ENCODE results near the gene GRAMD1A.
A peak's percentile ranks its signal among the peaks of the same experiment; 100 is the strongest.
"Not testable (repeated sequence)": the region's sequence is repeated elsewhere in the genome, so short reads cannot be mapped to it uniquely, and the experiment has no call there.

Gene GRAMD1A

GRCh38 chr19:34999498-35000337 is at the start of gene GRAMD1A:
Gene GRAMD1A, plus strand, starts transcription at chr19:35000323. Its CDS starts 156 bp downstream, at chr19:35000479.
- peak; percentile 91 for DNase-seq

- DNase-seq, result no peak
Measured at GRCh38 chr19:34953092-34953491, 47.0 kb upstream of the GRAMD1A start.

GRCh38 chr19:34957830-34958751 is 42.0 kb upstream of the GRAMD1A start:
- no peak for DNase-seq

DNA sequence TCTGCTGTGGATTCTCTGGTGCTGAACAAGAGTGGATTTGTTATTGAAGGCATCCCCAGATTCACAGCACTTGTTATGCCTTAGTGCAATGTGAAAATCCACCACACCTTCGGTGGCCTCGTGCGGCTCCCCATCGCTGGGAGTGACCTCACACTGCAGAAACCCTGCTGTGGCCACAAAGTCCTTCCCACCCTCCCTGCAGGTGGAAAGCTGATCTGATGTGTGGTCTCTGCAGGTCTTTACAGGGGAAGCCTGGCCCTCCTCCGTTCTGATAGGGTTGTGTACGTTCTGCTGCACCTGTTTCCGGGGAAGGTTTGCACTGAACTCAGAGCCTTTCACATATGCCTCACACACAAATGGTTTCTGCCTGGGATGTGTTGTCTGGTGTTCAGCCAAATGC is 41.1 kb upstream of the GRAMD1A start:
- no peak for DNase-seq

DNA sequence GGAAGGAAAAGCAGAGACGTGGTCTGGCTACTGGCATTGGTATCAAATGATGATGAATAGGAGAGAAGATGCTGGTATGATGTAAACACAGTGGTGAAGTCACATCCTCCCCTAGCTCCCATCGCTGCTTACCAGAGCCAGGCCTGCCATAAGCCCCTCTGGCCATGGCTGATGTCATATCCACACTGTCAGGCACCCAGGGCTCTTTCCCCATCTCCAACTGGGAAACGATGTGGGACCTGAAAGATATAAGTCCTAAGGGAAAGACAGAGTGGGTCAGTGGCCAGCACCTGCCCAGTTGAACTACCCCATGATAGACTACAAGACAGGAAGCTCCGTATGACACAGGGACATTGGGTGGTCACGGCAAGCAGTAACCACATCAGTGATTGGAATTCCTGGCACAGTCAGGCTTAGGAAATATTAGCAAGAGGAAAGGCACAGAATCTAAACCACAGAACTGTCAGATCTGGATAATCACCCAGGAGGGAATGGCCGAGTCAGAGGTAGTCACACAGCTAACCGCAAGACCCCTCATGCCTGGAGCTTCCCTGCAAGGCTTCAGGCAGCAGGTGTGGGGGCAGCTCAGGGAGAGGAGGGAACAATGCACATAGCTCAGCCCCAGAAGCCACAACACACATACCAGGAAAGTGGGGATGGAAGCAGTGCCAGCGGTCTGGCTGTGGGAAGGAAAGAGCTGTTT is 39.9 kb upstream of the GRAMD1A start:
- no peak for DNase-seq

GRCh38 chr19:34960940-34961679 is 39.0 kb upstream of the GRAMD1A start:
- no peak for DNase-seq

DNA sequence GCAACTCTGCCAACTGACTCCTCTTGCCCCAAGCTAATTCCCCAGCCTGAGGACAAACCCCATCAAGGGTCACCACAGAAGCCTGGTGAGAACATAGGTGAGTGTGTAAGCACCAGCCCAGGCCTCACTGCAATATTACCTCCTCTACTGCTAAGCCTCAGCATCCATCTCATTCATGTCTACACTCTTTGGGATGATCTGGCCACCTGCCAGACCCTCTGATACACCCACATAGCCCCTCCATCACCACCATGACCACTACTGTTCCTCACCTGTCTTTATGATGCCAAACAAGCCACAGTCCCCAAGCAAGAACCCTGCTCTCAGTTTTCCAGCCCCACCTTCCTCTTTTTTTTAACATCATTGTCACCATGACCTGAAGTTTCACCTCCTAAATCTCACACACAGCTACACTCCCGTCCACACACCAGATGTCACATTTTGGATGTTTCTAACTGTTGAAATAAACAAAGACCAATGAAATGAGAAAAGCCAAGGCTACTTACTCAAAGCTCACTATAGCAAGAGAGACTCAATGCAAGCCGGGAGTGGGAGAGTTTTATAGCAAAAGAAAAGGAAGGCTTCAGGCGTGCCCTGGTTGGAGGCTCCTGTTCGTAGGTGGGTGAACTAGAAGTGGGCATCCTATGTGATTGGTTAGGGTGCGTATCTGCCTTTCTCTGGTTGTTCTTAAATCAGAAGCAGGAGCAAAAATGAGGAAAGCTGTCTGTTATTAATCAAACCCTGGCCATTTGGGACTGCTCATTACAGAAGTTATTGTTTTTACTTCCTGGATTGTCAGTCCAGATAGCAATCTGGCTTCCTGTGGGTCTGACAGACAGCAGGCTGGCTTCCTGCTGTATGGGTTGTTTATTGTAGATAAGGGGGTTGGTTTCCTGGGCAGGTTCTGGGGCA is 38.1 kb upstream of the GRAMD1A start:
- no peak for DNase-seq

DNA sequence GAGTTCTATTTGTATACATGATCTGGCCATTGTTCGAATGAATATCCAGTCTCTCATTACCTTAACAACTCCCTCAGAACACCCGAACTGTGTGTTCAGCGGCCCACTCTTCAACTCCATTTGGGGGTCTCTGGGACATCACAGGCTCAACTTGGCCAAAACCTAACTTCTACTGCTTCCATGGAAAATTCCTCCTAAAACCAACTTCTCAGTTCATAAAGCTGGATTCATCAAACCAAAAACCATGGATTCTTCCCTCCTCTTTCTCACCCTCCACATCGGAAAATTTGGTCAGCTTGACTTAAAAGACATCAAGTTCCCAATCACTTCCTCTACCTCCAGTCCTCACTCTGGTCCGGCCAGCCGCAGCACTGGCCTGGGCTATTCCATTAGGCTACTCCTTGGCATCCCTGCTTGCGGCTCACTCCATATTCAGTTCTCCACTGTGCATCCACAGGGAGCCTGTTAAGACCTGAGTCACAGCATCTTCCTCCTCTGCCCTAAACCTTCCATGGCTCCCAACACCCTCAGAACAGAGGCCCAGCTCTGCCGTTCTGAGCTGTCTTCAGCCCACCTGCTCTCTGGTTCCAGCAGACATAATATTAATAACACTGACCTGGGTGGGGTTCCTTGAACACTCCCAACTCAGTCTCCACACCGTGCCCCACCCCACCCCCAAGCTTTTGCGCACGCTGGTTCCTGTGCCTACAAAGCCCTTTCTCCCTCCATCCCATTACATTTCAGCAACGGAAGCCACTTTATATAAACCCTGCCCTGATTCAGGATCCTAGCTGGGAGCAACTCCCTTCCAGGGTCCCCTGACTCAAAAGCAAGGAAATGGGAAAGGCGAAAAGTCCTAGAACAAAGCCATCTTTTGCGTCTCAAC is 37.2 kb upstream of the GRAMD1A start:
- no peak for DNase-seq

GRCh38 chr19:34963573-34964406 is 36.3 kb upstream of the GRAMD1A start, which contains the start of gene ZNF792:
Gene ZNF792, minus strand, starts transcription at chr19:34964229. Its CDS starts 567 bp downstream, at chr19:34963662.
- peak; percentile 80 for DNase-seq

GRCh38 chr19:34964598-34964997 is 35.5 kb upstream of the GRAMD1A start:
- DNase-seq, result no peak

DNA sequence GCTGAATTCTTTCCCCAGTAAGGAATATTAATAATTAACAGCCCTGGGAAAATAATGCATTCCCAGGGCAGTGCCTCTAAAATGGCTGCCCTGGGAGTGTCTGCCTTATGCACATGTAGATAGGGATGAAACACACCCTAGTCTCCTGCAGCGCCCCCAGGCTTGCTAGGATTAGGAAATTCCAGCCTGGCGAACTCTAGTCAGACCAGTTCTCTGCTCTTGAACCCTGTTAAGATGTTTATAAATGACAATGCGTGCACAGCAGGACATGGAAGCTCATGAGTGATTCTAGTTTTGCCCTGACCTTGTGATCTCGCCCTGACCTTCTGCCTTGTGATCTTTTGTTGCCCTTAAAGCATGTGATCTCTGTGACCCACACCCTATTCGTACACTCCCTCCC is 34.6 kb upstream of the GRAMD1A start:
- DNase-seq, result not testable (repeated sequence)

- DNase-seq, result no peak
Measured at GRCh38 chr19:34967551-34967950, 32.6 kb upstream of the GRAMD1A start.

DNA sequence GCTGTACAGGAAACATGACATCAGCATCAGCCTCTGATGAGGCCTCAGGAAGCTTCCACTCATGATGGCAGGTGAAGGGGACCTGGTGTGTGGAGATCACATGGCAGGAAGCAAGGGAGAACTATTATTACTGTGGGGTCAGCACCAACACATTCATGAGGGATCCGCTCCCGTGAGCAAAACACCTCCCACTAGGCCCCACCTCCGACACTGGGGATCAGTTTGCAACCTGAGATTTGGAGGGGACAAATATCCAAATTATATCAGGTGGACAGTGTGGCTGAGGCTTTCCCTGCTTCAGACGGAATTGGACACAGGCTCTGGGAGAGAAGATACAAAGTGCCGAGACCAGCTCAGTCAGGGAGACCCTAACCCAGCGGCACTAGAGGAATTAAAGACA is 30.4 kb upstream of the GRAMD1A start:
- DNase-seq, result no peak

DNA sequence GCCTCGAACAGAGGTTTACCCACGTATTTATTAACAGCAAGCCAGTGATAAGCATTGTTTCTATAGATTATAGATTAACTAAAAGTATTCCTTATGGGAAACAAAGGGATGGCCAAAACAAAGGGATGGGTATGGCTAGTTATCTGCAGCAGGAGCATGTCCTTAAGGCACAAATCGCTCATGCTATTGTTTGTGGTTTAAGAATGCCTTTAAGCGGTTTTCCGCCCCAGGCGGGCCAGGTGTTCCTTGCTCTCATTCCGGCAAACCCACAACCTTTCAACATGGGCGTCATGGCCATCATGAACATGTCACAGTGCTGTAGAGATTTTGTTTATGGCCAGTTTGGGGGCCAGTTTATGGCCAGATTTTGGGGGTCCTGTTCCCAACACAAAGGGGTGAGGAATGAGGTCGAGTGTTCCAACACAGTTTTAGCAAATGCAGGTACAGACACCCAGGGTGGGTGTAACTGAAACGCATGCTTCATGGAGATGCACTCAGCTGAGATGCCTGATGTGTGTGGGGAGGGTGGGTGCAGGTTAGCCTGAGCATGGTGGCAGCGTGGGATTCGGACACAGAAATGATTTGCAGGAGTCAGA is 29.8 kb upstream of the GRAMD1A start:
- DNase-seq, result not testable (repeated sequence)

GRCh38 chr19:34972163-34972705 is 27.9 kb upstream of the GRAMD1A start:
- DNase-seq, result peak; percentile 48

- no peak for DNase-seq
Measured at GRCh38 chr19:34974646-34975045, 25.5 kb upstream of the GRAMD1A start.

DNA sequence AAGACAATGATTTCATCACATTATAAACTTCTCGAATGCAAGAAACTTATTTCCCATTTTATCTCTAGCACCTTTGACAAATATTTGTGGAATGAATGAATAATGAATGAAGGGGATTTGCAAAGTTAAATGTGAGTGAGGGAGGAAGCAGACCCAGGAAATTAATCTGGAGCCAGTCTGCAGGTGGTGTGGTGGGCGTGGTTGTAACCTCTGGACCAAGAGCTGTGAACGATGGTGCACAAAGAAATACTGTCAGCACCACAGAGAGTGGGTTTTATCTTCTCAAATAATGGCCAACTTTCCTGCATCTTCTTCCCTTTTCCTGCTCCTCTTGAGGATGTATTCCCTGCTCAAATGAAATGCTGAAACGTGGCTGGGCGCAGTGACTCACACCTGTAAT is 25.1 kb upstream of the GRAMD1A start:
- DNase-seq, result peak; percentile 44

GRCh38 chr19:34976611-34977010 is 23.5 kb upstream of the GRAMD1A start:
- DNase-seq, result peak; percentile 50

All from activated CD8-positive, alpha-beta memory T cell treated with anti-CD3 and anti-CD28 coated beads for 24 hours (primary cell).